Psoas muscle (tissue), 8 donors: Measurements from ENCODE around the gene CACTIN. TPM values are rescaled to one million over a fixed set of nuclear protein-coding genes. Genes with fewer than 3 reads are reported as not detected.
A peak's percentile ranks its signal among the peaks of the same experiment; 100 is the strongest.
"Not testable (repeated sequence)": the region's sequence is repeated elsewhere in the genome, so short reads cannot be mapped to it uniquely, and the experiment has no call there.

Experiments
- ATAC-seq, 4 donors: fragments of 200-7000 bp; cut with Tn5 transposase; one replicate each; pipeline ENCODE4 v1.9.1; 2020; ENCODE audit warnings: moderate library complexity in 3 of 4, mild to moderate bottlenecking in 2 of 4
- DNase-seq, 2 donors: peaks; one replicate each; pipeline ENCODE4 v3.0.0-alpha.2; 2020
- H3K27ac ChIP-seq: fragments of 200-600 bp; one replicate; pipeline ENCODE4 v1.8.0; 2022
- H3K27me3 ChIP-seq, 3 donors: fragments of 200-600 bp in 1 of 3; one replicate each; pipeline versions ENCODE4 v1.6.1 to v1.8.0; 2013 to 2022; ENCODE audit warnings: low read length in 2 of 3, mild to moderate bottlenecking in 2 of 3, moderate library complexity in 1 of 3; ENCODE audit not compliant: insufficient read depth in 3 of 3
- H3K36me3 ChIP-seq, 2 donors: fragments of 200-600 bp in 1 of 2; one replicate each; pipeline versions ENCODE4 v1.6.1 to v1.8.0; 2013 to 2022; ENCODE audit warnings: low read depth in 1 of 2, mild to moderate bottlenecking in 1 of 2, moderate library complexity in 1 of 2; ENCODE audit not compliant: insufficient read depth in 1 of 2
- H3K4me1 ChIP-seq: fragments of 200-600 bp; one replicate; pipeline ENCODE4 v1.8.0; 2022
- H3K4me3 ChIP-seq: fragments of 200-600 bp; one replicate; pipeline ENCODE4 v1.8.0; 2022; ENCODE audit warnings: mild to moderate bottlenecking
- H3K9me3 ChIP-seq: fragments of 200-600 bp; one replicate; pipeline ENCODE4 v1.8.0; 2022
- CTCF ChIP-seq: fragments of 200-600 bp; IDR thresholded peaks from one replicate; pipeline ENCODE4 v1.8.0; 2022; ENCODE audit warnings: antibody characterized with exemption
- WGBS, 3 donors: extraction: QIAGEN DNeasy Blood & Tissue Kit; methylation state at CpG; one replicate each; pipeline versions ENCODE4 v1.1.6 to v1.1.7; 2013; 5-methylcytosine and 5-hydroxymethylcytosine counted together
- intact Hi-C, 2 donors: fragments of 100-400 bp; cut with DNase I; formaldehyde crosslinking; loops; one replicate each; pipeline versions ENCODE4 v1.11.0 to v1.14.2; 2022
- polyA plus RNA-seq, 3 donors: library from polyadenylated mRNA; stranded (reverse); fragments of 200-250 nt; gene quantifications; one replicate each; pipeline ENCODE4 v1.2.3, GENCODE V29; 2013
- total RNA-seq, 4 donors: library from RNA; stranded (reverse); fragmentation: NEBNext Ultra II Directional in 2 of 4; extraction: Animal tissue kit (Norgen Biotek cat#: 25700) in 2 of 4; gene quantifications; one replicate each; pipeline versions ENCODE4 v1.2.1 to v1.2.4, GENCODE V29; 2021 to 2023
- donor health status: healthy with polysubstance abuse.
- donor health status: DM: no; HTN: no; CAD: no; lungs with moderate emphysema.
- donor health status: Bipolar disorder and iron deficiency.
- donor health status: healthy.
- donor health status: DM: yes; HTN: yes; CAD: no.
- donor health status: DM: no; HTN: no; CAD: no.
- donor health status: DM: no; HTN: no; CAD: no.
- donor health status: DM: yes; HTN: yes; CAD: no.

CACTIN gene
- total and polyA plus RNA-seq, 7 donors: 11.8 to 21.4 (median 16.3) TPM

- intact Hi-C loops: no loop called here
- H3K36me3 ChIP-seq: peaks cover 0 to 6% of the 10 kb centered on the region in 2 donors
- H3K27ac ChIP-seq: peak overlapping the region; percentile 68
- TF ChIP-seq CTCF: no peak
- peaks cover 10% of the 10 kb centered on the region for H3K4me1 ChIP-seq
- H3K4me3 ChIP-seq: peak overlapping the region; percentile 81
- ATAC-seq (peak in 3 of 4 donors; percentile 2 to 32 (median 28)), DNase-seq (peak in 1 of 2 donors; percentile 28)
- H3K9me3 ChIP-seq: no peaks in the 10 kb centered on the region
- H3K27me3 ChIP-seq: no peaks in the 10 kb centered on the region
- WGBS, 3 donors: 1 to 2% (median 1%) methylated on average over 23 to 60 of the region's 60 CpGs
Measured at GRCh38 chr19:3573162-3573857, 53.3 kb downstream of the CACTIN start.

GRCh38 chr19:3572855-3573161 lies 53.8 kb downstream of the CACTIN start, which contains the start of gene HMG20B:
Gene HMG20B (plus strand): TSS chr19:3572944. CDS start chr19:3573310, 366 bp downstream.
- H3K27ac ChIP-seq: peak within 1 kb of the TSS; percentile 68

GRCh38 chr19:3572132-3572854 lies 54.3 kb downstream of the CACTIN start:
- H3K27ac ChIP-seq: no peak overlapping the region
- peaks cover 0 to 6% of the 10 kb centered on the region in 2 donors for H3K36me3 ChIP-seq
- peak overlapping the region; percentile 81 for H3K4me3 ChIP-seq
- no peak for TF ChIP-seq CTCF
- no peaks in the 10 kb centered on the region for H3K27me3 ChIP-seq
- intact Hi-C loops: no loop called here
- 1% methylated on average over 45 to 48 of the region's 48 CpGs for WGBS, 3 donors
- H3K9me3 ChIP-seq: no peaks in the 10 kb centered on the region
- ATAC-seq (peak; percentile 96 to 98 (median 96)), DNase-seq (peak; percentile 100)
- H3K4me1 ChIP-seq: peaks cover 10% of the 10 kb centered on the region

More at GRCh38 chr19:3572855-3573161, 53.8 kb downstream of the CACTIN start, which contains the start of gene HMG20B:
- Histone ChIP-seq H3K9me3 (no peaks in the 10 kb centered on the region), H3K4me1 (peaks cover 10% of the 10 kb centered on the region), H3K4me3 (peak within 1 kb of the TSS; percentile 81), H3K27me3 (no peaks in the 10 kb centered on the region), H3K36me3 (peaks cover 0 to 6% of the 10 kb centered on the region in 2 donors)
- peak in 1 of 4 donors; percentile 1 for ATAC-seq
- DNase-seq: no peak
- no peak for TF ChIP-seq CTCF
- WGBS, 3 donors: 0 to 1% (median 1%) methylated on average over 17 to 30 of the region's 30 CpGs
- intact Hi-C loops: no loop called here

- Histone ChIP-seq H3K27me3 (peaks cover 0 to 2% (median 0%) of the 10 kb centered on the region in 3 donors), H3K27ac (no peak overlapping the region), H3K4me1 (no peaks in the 10 kb centered on the region), H3K4me3 (no peak overlapping the region), H3K36me3 (peaks cover 0 to 6% of the 10 kb centered on the region in 2 donors), H3K9me3 (no peaks in the 10 kb centered on the region)
- intact Hi-C loops: no loop called here
- no peak for TF ChIP-seq CTCF
- 58 to 81% (median 66%) methylated on average over 7 of the region's 7 CpGs for WGBS, 3 donors
- no peak for DNase-seq
- no peak for ATAC-seq
Measured at GRCh38 chr19:3570606-3571011, 56.0 kb downstream of the CACTIN start.

GRCh38 chr19:3570042-3570441 lies 56.5 kb downstream of the CACTIN start:
- H3K9me3 ChIP-seq, intact Hi-C loops, DNase-seq, H3K27me3 ChIP-seq, H3K36me3 ChIP-seq, H3K4me3 ChIP-seq, H3K27ac ChIP-seq, ATAC-seq, H3K4me1 ChIP-seq: not testable (repeated sequence)
- 75 to 82% (median 77%) methylated on average over 11 of the region's 11 CpGs for WGBS, 3 donors
